ENCODE data around the gene FUT7. TPM values are rescaled to one million over a fixed set of nuclear protein-coding genes. Genes with fewer than 3 reads are reported as not detected.

The FUT7 gene
- total and polyA plus RNA-seq, 2 of the 13 experiments (the other 11 are each of a cell fraction or from before 2014, with no cell fraction given): 0.05 TPM; not detected in 1

- peak; percentile 59 for TF ChIP-seq XRCC5 (optimal IDR thresholded peaks at IDR 0.05; ENCODE audit: low read length)
- TF ChIP-seq, protein P1, sequence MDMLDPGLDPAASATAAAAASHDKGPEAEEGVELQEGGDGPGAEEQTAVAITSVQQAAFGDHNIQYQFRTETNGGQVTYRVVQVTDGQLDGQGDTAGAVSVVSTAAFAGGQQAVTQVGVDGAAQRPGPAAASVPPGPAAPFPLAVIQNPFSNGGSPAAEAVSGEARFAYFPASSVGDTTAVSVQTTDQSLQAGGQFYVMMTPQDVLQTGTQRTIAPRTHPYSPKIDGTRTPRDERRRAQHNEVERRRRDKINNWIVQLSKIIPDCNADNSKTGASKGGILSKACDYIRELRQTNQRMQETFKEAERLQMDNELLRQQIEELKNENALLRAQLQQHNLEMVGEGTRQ (IDR thresholded peaks at IDR 0.05; ENCODE audit: low read depth, low read length): no peak
- TF ChIP-seq, protein P1 (CRISPR knock-in tag; IDR thresholded peaks at IDR 0.05; ENCODE audit: borderline replicate concordance): 0 out of 2 replicates have a peak, but pooled peaks have one; percentile 12
- TF ChIP-seq ZNF441 (CRISPR knock-in tag; IDR thresholded peaks at IDR 0.05; ENCODE audit: borderline replicate concordance): 0 out of 2 replicates have a peak, but pooled peaks have one; percentile 15
- 0 out of 2 replicates have a peak, but pooled peaks have one; percentile 1 for TF ChIP-seq ZMYM4 (CRISPR knock-in tag; IDR thresholded peaks at IDR 0.05)
- TF ChIP-seq, protein P2, sequence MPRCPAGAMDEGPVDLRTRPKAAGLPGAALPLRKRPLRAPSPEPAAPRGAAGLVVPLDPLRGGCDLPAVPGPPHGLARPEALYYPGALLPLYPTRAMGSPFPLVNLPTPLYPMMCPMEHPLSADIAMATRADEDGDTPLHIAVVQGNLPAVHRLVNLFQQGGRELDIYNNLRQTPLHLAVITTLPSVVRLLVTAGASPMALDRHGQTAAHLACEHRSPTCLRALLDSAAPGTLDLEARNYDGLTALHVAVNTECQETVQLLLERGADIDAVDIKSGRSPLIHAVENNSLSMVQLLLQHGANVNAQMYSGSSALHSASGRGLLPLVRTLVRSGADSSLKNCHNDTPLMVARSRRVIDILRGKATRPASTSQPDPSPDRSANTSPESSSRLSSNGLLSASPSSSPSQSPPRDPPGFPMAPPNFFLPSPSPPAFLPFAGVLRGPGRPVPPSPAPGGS (CRISPR knock-in tag; IDR thresholded peaks at IDR 0.05): peak; percentile 58; the same call in 1 of the 2 replicates
- TF ChIP-seq SP5 (CRISPR knock-in tag; IDR thresholded peaks at IDR 0.05; ENCODE audit: borderline replicate concordance, low read depth): 0 out of 2 replicates have a peak, but pooled peaks have one; percentile 4
- TF ChIP-seq ASH2L (IDR thresholded peaks at IDR 0.05; ENCODE audit: insufficient read length, low read depth, low read length): peak; percentile 15
- peak; percentile 64 for TF ChIP-seq PHF8 (CRISPR knock-in tag; IDR thresholded peaks at IDR 0.05)
- no peak for TF ChIP-seq ZNF710 (CRISPR knock-in tag; IDR thresholded peaks at IDR 0.05; ENCODE audit: borderline replicate concordance)
- no peak for TF ChIP-seq ATAD3A (CRISPR knock-in tag; IDR thresholded peaks at IDR 0.05)
- TF ChIP-seq, protein P3, sequence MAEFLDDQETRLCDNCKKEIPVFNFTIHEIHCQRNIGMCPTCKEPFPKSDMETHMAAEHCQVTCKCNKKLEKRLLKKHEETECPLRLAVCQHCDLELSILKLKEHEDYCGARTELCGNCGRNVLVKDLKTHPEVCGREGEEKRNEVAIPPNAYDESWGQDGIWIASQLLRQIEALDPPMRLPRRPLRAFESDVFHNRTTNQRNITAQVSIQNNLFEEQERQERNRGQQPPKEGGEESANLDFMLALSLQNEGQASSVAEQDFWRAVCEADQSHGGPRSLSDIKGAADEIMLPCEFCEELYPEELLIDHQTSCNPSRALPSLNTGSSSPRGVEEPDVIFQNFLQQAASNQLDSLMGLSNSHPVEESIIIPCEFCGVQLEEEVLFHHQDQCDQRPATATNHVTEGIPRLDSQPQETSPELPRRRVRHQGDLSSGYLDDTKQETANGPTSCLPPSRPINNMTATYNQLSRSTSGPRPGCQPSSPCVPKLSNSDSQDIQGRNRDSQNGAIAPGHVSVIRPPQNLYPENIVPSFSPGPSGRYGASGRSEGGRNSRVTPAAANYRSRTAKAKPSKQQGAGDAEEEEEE (CRISPR knock-in tag; IDR thresholded peaks at IDR 0.05; ENCODE audit: borderline replicate concordance): 0 out of 2 replicates have a peak, but pooled peaks have one; percentile 63
- TF ChIP-seq RBM39 (IDR thresholded peaks at IDR 0.05; ENCODE audit: low read depth, low read length, poor library complexity, severe bottlenecking): no peak
- peak; percentile 21; the same call in 1 of the 2 replicates for TF ChIP-seq ZBTB4 (CRISPR knock-in tag; IDR thresholded peaks at IDR 0.05; ENCODE audit: borderline replicate concordance)
- TF ChIP-seq ZFP91 (CRISPR knock-in tag; IDR thresholded peaks at IDR 0.05; ENCODE audit: borderline replicate concordance): peak; percentile 45; the same call in 1 of the 2 replicates
These were observed 39.0 kb upstream of the FUT7 start (continued) for GRCh38 chr9:137070906-137071275.
